Karpas-422 (cell line): ENCODE data around the gene SGMS1. TPM values are rescaled to one million over a fixed set of nuclear protein-coding genes. Genes with fewer than 3 reads are reported as not detected.

Source experiments
- DNase-seq: peaks from one replicate; pipeline ENCODE4 v3.0.0-alpha.2; 2015
- H2AFZ ChIP-seq: fragments of 200-600 bp; sonication (generic); 2 replicates; pipeline ENCODE4 v1.6.1; 2014; ENCODE audit warnings: antibody characterized with exemption, low read length, mixed read lengths
- H3K27ac ChIP-seq: fragments of 200-600 bp; sonication (generic); 2 replicates; pipeline ENCODE4 v1.5.1; 2014; ENCODE audit warnings: mild to moderate bottlenecking, low read length, moderate library complexity
- H3K27me3 ChIP-seq: fragments of 200-600 bp; sonication (generic); 2 replicates; pipeline ENCODE4 v1.6.1; 2014; ENCODE audit warnings: low read length, mixed read lengths
- H3K36me3 ChIP-seq: fragments of 200-600 bp; sonication (generic); 2 replicates; pipeline ENCODE4 v1.6.1; 2014; ENCODE audit warnings: low read length, mixed read lengths; ENCODE audit not compliant: insufficient read depth
- H3K4me1 ChIP-seq: fragments of 200-600 bp; sonication (generic); 2 replicates; pipeline ENCODE4 v1.6.1; 2014; ENCODE audit warnings: mild to moderate bottlenecking, low read length, mixed read lengths
- H3K4me2 ChIP-seq: fragments of 200-600 bp; sonication (generic); 2 replicates; pipeline ENCODE4 v1.6.1; 2014; ENCODE audit warnings: low read length, low read depth, mild to moderate bottlenecking; ENCODE audit not compliant: poor library complexity, severe bottlenecking
- H3K4me3 ChIP-seq: fragments of 200-600 bp; sonication (generic); 2 replicates; pipeline ENCODE4 v1.5.1; 2014; ENCODE audit warnings: mild to moderate bottlenecking, antibody characterized with exemption, low read length, mixed read lengths
- H3K79me2 ChIP-seq: fragments of 200-600 bp; sonication (generic); 2 replicates; pipeline ENCODE4 v1.6.1; 2014; ENCODE audit warnings: mild to moderate bottlenecking, low read length, mixed read lengths
- H3K9ac ChIP-seq: fragments of 200-600 bp; sonication (generic); 2 replicates; pipeline ENCODE4 v1.6.0; 2014; ENCODE audit warnings: low read length
- H3K9me2 ChIP-seq: fragments of 200-600 bp; sonication (generic), shearing (Covaris generic); replicated peaks from 2 replicates; pipeline ENCODE4 v1.6.0; 2014; ENCODE audit warnings: mild to moderate bottlenecking, low read length, moderate library complexity; ENCODE audit not compliant: insufficient read depth
- H3K9me3 ChIP-seq: fragments of 300-700, 200-600 bp; sonication (generic); 2 replicates; pipeline ENCODE4 v1.6.1; 2014; ENCODE audit warnings: low read length, mixed read lengths
- H4K20me1 ChIP-seq: fragments of 200-600 bp; sonication (generic); 2 replicates; pipeline ENCODE4 v1.6.1; 2014; ENCODE audit warnings: mild to moderate bottlenecking, antibody characterized with exemption, low read length, low read depth; ENCODE audit not compliant: insufficient read depth
- total RNA-seq: library from RNA; depleted of rRNA; stranded (reverse); fragments of >200 nt; shearing (Covaris generic); gene quantifications from 2 replicates; pipeline ENCODE4 v1.2.3, GENCODE V29; 2014; ENCODE audit warnings: low replicate concordance

The SGMS1 gene
- total RNA-seq, 1 experiment from 2014 or later, result 2.9 TPM

DNA sequence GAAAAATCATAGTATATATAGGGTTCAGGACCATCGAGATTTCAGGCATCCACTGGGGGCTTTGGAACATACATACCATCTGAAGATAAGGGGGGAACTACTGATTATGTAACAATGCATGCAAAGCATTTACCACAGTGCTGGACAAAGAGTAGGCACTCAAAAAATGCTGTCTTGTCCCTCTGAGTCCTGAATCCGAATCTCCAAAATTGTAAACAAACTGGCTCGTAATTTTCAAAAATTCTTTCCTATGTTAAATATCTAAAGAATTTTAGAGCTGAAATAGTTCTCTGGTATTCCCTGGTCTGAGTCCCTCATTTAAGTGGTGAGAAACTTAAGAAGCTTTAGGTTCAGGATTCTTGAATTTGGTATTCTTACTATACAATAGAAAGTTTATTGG lies 204.7 kb downstream of the SGMS1 start:
- Histone ChIP-seq H3K79me2 (no peaks in the 10 kb centered on the region), H2AFZ (no peak overlapping the region)
- no peak for DNase-seq

DNA sequence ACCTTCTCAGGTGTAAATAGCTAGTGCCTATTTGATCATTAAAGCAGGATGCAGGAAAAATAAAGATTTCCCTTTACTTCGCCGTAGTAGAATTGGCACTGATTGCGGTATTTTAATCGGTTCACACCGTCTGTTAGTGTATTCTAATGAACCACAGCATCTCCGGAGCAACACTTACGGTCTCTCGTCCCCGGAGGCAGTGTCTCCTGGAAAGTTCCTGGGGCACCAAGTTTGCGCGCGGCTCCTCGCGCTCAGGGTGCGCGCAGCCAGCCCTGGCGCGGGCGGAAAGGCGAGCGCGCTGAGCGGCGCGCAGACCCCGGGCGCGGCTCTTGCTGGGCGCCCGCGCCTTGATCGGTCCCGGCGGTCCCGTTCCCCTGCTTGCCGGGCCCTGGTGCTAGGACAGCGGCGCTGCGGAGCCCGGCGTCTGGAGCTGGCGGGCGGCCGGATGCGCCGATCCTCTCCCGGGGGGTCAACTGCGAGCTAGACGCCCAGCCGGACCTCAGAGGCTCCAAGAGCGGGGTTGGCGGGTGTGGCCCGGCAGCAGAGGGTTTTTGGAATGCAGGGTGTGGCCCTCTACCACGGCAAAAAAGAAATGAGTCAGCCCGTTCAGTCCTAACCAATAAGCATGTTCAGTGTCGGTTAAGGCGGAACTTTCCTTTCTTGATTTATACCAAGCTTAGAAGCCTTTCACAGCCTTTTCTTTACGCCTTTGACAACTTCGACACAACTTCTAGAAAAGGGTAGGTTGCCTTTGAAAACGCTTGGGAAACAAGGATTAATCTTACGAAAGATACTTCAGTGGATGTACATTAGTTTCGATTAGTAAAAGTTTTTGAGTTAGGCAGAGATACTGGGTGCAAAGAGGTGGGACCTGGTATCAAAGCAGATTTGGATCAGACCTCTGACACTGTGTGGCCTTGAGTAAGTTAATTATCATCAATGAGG lies 205.6 kb downstream of the SGMS1 start:
- Histone ChIP-seq H4K20me1 (peaks cover 24% of the 10 kb centered on the region), H3K9me3 (no peaks in the 10 kb centered on the region), H3K4me2 (no peak overlapping the region), H3K79me2 (no peaks in the 10 kb centered on the region), H3K27me3 (0 out of 2 replicates have a peak, but pooled peaks cover 5% of the 10 kb centered on the region), H3K9ac (no peak overlapping the region), H3K4me3 (no peak overlapping the region), H3K4me1 (no peaks in the 10 kb centered on the region), H2AFZ (no peak overlapping the region), H3K9me2 (no peaks in the 10 kb centered on the region), H3K36me3 (no peaks in the 10 kb centered on the region), H3K27ac (no peak overlapping the region)
- no peak for DNase-seq

More for the DNA sequence above, 204.7 kb downstream of the SGMS1 start:
- Histone ChIP-seq H4K20me1 (peaks cover 24% of the 10 kb centered on the region), H3K36me3 (no peaks in the 10 kb centered on the region), H3K9ac (no peak overlapping the region), H3K4me3 (no peak overlapping the region), H3K9me3 (no peaks in the 10 kb centered on the region), H3K9me2 (no peaks in the 10 kb centered on the region), H3K27ac (no peak overlapping the region), H3K4me1 (no peaks in the 10 kb centered on the region), H3K4me2 (no peak overlapping the region), H3K27me3 (0 out of 2 replicates have a peak, but pooled peaks cover 5% of the 10 kb centered on the region)

DNA sequence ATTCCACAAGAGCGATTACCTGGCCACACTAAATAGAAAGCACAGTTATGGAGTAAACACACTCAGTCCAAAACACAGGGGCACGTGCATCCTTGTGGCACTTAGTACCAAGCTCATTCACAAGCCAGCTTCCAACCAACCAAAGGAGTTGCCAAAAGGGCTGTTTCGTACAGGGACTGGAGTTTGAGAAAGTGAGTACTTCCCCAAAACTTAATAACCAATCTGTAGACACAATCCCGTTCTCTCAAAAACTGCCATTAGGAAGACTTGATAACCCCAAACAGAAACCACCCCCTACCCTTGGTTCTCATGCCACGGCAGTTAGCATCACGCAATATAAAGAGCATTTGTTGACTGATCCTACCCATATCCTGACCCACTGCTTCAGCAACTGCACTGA lies 206.3 kb downstream of the SGMS1 start:
- DNase-seq, result no peak
- no peaks in the 10 kb centered on the region for H3K79me2 ChIP-seq
- H3K9me2 ChIP-seq, result no peaks in the 10 kb centered on the region
- no peaks in the 10 kb centered on the region for H3K4me1 ChIP-seq
- 0 out of 2 replicates have a peak, but pooled peaks cover 5% of the 10 kb centered on the region for H3K27me3 ChIP-seq
- H3K27ac ChIP-seq, result no peak overlapping the region
- no peak overlapping the region for H3K4me2 ChIP-seq
- no peak overlapping the region for H3K9ac ChIP-seq
- peaks cover 27% of the 10 kb centered on the region for H4K20me1 ChIP-seq
- H2AFZ ChIP-seq, result no peak overlapping the region
- no peaks in the 10 kb centered on the region for H3K9me3 ChIP-seq
- no peak overlapping the region for H3K4me3 ChIP-seq
- H3K36me3 ChIP-seq, result no peaks in the 10 kb centered on the region

DNA sequence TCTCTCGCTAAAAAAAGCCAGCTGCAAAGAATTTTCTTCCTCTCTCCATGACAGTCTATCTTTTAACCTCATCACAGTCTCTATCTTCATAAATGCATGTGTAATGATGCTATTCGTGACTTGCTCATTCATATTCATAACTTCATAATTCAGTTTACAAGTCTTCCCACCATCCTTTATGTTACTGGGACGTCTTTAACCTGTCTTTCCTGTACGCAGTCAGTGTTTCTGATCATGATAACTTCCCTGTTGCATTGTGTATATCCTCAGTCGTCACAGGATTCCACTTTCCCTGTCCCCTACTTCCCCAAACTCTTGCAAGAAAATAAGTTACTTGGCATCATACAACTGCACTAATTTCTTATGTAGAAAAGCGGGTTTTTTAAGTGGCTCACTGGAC lies 206.9 kb downstream of the SGMS1 start:
- H2AFZ ChIP-seq, result no peak overlapping the region
- DNase-seq, result no peak
- no peak overlapping the region for H3K27ac ChIP-seq
- no peak overlapping the region for H3K9ac ChIP-seq
- H3K36me3 ChIP-seq, result no peaks in the 10 kb centered on the region
- H3K9me3 ChIP-seq, result no peaks in the 10 kb centered on the region
- no peaks in the 10 kb centered on the region for H3K79me2 ChIP-seq
- no peak overlapping the region for H3K4me2 ChIP-seq
- H3K4me3 ChIP-seq, result no peak overlapping the region
- no peaks in the 10 kb centered on the region for H3K4me1 ChIP-seq
- H3K9me2 ChIP-seq, result no peaks in the 10 kb centered on the region
- H3K27me3 ChIP-seq, result 0 out of 2 replicates have a peak, but pooled peaks cover 5% of the 10 kb centered on the region
- peaks cover 30% of the 10 kb centered on the region for H4K20me1 ChIP-seq

DNA sequence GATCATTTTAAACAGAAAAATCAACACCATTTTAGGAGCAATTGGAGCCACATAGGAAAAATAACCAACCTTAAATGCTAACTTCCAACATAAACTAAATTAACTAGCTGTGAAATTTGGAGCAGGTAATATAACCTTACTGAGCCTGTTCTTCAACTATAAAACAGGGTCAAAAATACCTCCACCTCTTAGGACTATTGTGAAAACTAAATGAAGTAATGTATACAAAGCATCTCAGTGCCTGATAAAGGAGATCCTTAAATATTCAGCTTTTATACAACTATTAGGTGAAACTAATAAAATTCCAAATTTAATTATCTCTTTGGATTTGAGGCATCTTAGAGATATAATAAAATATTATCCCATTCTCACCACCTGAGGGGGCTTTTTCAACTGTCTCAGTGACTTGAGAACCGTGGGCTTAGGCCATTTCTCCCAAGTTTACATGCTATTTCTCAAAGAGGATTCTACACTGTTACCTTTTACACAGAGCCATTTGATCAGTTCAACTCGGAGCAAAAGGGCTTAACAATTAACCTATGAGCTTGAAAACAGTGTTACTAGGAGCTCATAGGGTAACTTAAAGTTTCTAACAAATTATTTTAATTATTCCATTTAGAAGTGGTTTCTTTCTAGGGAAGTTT lies 207.5 kb downstream of the SGMS1 start:
- H2AFZ ChIP-seq, result no peak overlapping the region
- H3K4me1 ChIP-seq, result no peaks in the 10 kb centered on the region
- H3K9me3 ChIP-seq, result no peaks in the 10 kb centered on the region
- DNase-seq, result no peak
- 0 out of 2 replicates have a peak, but pooled peaks cover 5% of the 10 kb centered on the region for H3K27me3 ChIP-seq
- no peak overlapping the region for H3K9ac ChIP-seq
- no peaks in the 10 kb centered on the region for H3K79me2 ChIP-seq
- H3K27ac ChIP-seq, result no peak overlapping the region
- H3K4me3 ChIP-seq, result no peak overlapping the region
- peaks cover 31% of the 10 kb centered on the region for H4K20me1 ChIP-seq
- H3K9me2 ChIP-seq, result no peaks in the 10 kb centered on the region
- H3K36me3 ChIP-seq, result no peaks in the 10 kb centered on the region
- H3K4me2 ChIP-seq, result no peak overlapping the region

DNA sequence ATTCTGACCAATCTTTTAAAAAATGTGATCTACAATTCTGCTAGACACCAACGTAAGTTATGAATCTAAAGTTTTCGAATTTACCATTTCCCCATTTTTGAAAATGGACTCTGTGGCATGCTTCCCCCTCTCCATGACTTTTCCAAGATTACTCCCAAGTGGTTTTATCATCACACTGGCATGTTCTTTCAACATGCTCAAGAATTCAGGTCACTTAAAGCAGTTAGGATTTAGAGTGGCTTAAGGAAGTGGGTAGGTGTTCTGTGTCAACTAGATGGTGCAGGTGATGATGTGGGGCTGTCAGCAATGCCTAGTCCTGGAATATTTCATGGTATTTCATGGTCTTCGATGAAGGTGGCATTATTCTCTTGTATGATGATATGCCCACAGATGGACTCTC lies 208.5 kb downstream of the SGMS1 start:
- H3K36me3 ChIP-seq, result no peaks in the 10 kb centered on the region
- no peak overlapping the region for H3K4me3 ChIP-seq
- peaks cover 23% of the 10 kb centered on the region; the same call in 1 of the 2 replicates for H4K20me1 ChIP-seq
- no peaks in the 10 kb centered on the region for H3K79me2 ChIP-seq
- no peak for DNase-seq
- H3K27ac ChIP-seq, result no peak overlapping the region
- H3K9me3 ChIP-seq, result no peaks in the 10 kb centered on the region
- no peaks in the 10 kb centered on the region for H3K9me2 ChIP-seq
- no peak overlapping the region for H3K4me2 ChIP-seq
- 0 out of 2 replicates have a peak, but pooled peaks cover 5% of the 10 kb centered on the region for H3K27me3 ChIP-seq
- no peak overlapping the region for H3K9ac ChIP-seq
- no peaks in the 10 kb centered on the region for H3K4me1 ChIP-seq
- H2AFZ ChIP-seq, result no peak overlapping the region

DNA sequence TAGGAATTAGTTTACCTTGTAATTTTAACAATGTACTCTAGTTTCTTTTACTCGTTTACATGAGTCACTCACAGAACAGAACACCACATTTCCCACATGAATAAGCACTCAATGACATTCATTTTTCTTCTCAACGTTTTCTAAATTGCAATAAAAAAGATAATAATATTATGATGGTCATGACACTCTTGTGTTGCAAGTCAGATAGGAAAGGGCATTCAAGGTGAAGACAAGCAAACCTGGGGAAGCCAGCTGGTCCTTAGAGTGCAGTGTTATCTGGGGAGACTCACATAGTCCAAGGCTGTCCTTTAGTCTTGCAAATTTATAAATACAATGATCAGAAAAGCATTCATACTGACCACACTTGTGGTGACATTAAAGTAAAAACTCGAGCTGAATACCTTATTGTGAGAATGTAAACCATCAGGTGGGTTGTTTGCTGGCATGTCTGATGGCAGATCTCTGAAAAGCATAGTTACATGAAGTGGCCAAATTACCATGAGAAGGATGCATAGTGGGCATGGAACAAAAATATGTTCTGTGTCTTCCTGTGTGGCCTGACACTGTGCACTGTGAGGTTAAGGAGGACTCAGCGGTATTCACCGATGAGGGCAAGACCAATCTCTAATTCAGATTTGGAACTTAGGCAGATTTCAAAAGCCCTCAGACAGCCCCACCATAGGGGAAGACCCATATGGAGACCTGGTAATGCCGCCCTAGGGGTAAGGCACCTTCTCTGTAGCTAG lies 213.5 kb downstream of the SGMS1 start:
- no peaks in the 10 kb centered on the region for H3K9me3 ChIP-seq
- H3K79me2 ChIP-seq, result no peaks in the 10 kb centered on the region
- H2AFZ ChIP-seq, result no peak overlapping the region
- H3K4me3 ChIP-seq, result no peak overlapping the region
- H3K9me2 ChIP-seq, result no peaks in the 10 kb centered on the region
- no peak overlapping the region for H3K9ac ChIP-seq
- no peak overlapping the region for H3K4me2 ChIP-seq
- no peak for DNase-seq
- H4K20me1 ChIP-seq, result 0 out of 2 replicates have a peak, but pooled peaks cover 7% of the 10 kb centered on the region
- H3K27me3 ChIP-seq, result no peaks in the 10 kb centered on the region
- no peaks in the 10 kb centered on the region for H3K36me3 ChIP-seq
- H3K27ac ChIP-seq, result no peak overlapping the region
- H3K4me1 ChIP-seq, result no peaks in the 10 kb centered on the region
